ENCODE measurements around the gene OR5H2.

DNA sequence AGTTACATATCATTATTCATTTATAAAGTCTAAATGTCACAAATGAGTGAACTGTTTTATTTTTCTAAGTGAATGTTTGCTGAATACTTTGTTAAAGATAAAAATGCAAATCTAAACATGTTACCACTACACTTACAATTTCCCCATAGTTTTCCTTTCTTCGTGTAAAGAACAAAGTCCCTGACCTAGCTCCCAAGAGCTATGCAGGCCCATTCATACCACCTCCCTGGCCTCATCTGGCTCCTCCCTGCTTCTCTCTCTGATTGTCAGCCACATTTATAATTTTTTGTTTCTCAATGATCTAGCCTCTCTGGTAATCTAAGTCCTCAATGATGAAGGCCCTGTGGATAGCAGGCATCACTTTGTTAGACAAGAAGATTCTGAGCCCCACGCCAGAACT, 40.4 kb downstream of the OR5H2 start:
- TF ChIP-seq CEBPB (IDR thresholded peaks at IDR 0.05; ENCODE audit: low read depth, low read length) (no peak), RFX5 (IDR thresholded peaks at IDR 0.05; ENCODE audit: low read depth, low read length) (no peak)
- TF ChIP-seq, protein P1, sequence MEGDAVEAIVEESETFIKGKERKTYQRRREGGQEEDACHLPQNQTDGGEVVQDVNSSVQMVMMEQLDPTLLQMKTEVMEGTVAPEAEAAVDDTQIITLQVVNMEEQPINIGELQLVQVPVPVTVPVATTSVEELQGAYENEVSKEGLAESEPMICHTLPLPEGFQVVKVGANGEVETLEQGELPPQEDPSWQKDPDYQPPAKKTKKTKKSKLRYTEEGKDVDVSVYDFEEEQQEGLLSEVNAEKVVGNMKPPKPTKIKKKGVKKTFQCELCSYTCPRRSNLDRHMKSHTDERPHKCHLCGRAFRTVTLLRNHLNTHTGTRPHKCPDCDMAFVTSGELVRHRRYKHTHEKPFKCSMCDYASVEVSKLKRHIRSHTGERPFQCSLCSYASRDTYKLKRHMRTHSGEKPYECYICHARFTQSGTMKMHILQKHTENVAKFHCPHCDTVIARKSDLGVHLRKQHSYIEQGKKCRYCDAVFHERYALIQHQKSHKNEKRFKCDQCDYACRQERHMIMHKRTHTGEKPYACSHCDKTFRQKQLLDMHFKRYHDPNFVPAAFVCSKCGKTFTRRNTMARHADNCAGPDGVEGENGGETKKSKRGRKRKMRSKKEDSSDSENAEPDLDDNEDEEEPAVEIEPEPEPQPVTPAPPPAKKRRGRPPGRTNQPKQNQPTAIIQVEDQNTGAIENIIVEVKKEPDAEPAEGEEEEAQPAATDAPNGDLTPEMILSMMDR (conservative IDR thresholded peaks at IDR 0.05; ENCODE audit: low read depth, low read length): no peak
